ENCODE results near the gene TSPAN9. TPM values are rescaled to one million over a fixed set of nuclear protein-coding genes. Genes with fewer than 3 reads are reported as not detected.

Gene TSPAN9
- total and polyA plus RNA-seq, 2 donors from 2014 or later: 62.4 to 81.6 TPM

DNA sequence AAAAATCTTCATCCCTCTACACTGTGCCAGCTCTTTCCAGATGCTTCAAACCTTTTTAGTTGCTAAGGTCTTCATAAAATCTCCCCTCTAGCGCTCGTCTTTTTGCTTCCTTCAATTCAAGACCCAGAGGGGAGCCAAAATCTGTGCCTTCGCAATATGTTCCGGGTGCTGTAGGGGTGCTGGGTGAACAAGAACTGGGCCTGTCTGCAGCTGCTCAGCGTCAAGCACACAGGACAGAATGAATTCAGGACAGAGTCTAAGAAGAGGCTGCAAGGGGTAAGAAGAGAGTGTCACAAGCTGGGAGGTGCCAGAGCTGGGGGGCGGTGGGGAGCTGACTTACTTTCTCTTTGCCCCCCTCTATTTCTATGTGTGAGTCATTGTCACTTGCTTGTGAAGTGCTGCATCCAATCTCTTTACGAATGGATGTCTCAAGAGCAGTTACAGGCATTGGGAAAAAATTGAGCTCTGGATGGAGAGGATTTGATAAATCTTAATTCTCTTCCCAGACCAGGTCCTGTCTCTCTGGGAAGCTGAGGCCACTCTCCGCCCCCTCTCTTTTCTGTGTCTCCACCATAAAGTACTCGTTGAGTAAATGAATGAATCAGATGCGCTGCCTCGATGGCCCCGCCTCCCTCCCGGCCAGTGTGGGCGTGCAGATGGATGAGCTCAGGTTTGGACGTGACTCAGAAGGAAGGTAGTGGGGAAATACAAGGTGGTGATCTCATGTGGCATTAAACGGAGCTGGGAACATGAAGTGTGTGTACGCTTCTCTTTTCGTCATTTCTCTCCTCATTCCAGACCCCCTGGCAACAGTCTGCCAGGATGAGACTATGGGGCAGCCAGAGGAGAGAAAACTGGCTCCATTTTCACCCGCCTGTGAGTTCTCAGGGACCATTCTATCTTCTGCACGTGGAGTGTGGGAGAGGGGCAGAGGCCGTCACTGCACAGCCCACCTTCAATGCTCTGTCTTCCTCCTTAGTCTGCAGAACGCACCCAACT is 91.3 kb downstream of the TSPAN9 start:
- Histone ChIP-seq H3K4me3 (ENCODE audit: low read length in 3 of 3) (no peak overlapping the region), H3K36me3 (ENCODE audit: control insufficient read depth in 2 of 3, insufficient read depth in 3 of 3, low read length in 3 of 3) (peaks cover 0 to 8% (median 0%) of the 10 kb centered on the region in 3 donors), H3K27ac (ENCODE audit: low read depth in 2 of 2, low read length in 2 of 2) (peak overlapping the region; percentile 14 to 25), H3K4me1 (ENCODE audit: control insufficient read depth in 2 of 3, insufficient read depth in 2 of 3, low read depth in 1 of 3, low read length in 3 of 3) (peaks cover 0 to 34% (median 13%) of the 10 kb centered on the region in 3 donors), H3K9me3 (ENCODE audit: control insufficient read depth in 2 of 3, insufficient read depth in 1 of 3, low read length in 3 of 3) (no peaks in the 10 kb centered on the region), H3K9ac (ENCODE audit: low read length in 3 of 3) (no peak overlapping the region), H3K27me3 (ENCODE audit: control insufficient read depth, insufficient read depth, low read length) (no peaks in the 10 kb centered on the region)
- FAIRE-seq: no peak
- intact Hi-C loops (cut with DNase I): no loop called here
- DNase-seq: peak in 2 of 5 donors; percentile 45 to 81
- TF ChIP-seq, protein P1, sequence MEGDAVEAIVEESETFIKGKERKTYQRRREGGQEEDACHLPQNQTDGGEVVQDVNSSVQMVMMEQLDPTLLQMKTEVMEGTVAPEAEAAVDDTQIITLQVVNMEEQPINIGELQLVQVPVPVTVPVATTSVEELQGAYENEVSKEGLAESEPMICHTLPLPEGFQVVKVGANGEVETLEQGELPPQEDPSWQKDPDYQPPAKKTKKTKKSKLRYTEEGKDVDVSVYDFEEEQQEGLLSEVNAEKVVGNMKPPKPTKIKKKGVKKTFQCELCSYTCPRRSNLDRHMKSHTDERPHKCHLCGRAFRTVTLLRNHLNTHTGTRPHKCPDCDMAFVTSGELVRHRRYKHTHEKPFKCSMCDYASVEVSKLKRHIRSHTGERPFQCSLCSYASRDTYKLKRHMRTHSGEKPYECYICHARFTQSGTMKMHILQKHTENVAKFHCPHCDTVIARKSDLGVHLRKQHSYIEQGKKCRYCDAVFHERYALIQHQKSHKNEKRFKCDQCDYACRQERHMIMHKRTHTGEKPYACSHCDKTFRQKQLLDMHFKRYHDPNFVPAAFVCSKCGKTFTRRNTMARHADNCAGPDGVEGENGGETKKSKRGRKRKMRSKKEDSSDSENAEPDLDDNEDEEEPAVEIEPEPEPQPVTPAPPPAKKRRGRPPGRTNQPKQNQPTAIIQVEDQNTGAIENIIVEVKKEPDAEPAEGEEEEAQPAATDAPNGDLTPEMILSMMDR (IDR thresholded peaks at IDR 0.05; ENCODE audit: borderline replicate concordance, extremely low read depth, insufficient read depth): no peak

DNA sequence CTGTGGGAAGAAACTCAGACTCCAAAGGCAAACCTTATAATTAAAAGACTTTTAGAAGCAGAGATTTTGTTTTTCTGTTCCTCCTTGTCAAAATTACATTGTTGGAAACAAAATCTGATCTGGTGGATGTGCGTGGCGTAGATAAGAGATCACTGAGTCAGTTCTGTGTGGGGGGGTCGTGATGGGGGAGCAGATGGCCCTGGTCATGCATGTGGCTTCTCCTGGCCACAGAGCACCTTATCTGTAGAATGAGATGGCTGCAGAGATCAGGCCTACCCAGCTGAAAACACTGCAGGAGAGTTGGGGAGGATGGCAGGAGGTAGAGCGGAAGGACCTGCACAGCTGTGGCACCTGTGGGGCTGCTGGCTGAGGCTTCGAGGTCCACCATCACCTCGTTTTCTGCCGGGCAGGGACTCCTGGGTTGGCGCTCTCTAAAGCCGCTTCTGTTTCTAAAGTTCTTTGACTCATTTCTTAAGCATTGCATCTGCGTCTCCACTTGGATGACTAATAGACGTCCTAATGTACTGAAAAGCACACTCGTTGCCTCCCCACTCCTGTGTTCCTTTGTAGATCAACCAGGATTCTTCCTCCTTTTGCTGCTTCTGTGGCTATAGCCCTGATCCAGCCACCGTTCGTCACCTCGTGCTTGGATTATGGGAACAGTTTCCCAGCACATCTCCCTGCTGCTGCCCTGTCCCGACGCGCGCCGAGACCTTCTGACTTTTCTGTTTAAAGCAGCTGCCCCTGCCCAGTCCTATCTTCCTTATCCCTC is 93.4 kb downstream of the TSPAN9 start:
- no peak overlapping the region for H3K9ac ChIP-seq (ENCODE audit: low read length in 3 of 3)

DNA sequence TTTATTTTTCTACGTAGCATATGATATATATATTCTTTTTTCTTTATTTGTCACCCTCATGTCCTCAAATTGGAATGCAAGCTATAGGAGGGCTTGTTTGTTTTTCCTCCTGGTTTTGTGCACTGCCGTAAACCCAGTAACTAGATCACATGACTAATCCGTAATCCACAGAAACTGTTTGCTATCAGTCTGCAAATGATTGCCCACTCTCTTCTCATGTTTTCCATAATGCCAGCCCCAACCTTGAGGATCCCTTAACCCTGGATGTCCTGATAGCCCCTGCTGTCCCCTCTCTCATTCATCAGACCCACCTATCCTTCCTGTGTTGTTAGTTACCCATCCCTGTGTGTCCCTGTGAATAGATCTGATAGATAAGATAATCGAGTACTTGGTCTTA is 94.0 kb downstream of the TSPAN9 start:
- Histone ChIP-seq H3K4me3 (ENCODE audit: low read length in 3 of 3) (no peak overlapping the region), H3K9me3 (ENCODE audit: control insufficient read depth in 2 of 3, insufficient read depth in 1 of 3, low read length in 3 of 3) (no peaks in the 10 kb centered on the region), H3K4me1 (ENCODE audit: control insufficient read depth in 2 of 3, insufficient read depth in 2 of 3, low read depth in 1 of 3, low read length in 3 of 3) (peaks cover 0 to 20% (median 0%) of the 10 kb centered on the region in 3 donors), H3K9ac (ENCODE audit: low read length in 3 of 3) (no peak overlapping the region), H3K36me3 (ENCODE audit: control insufficient read depth in 2 of 3, insufficient read depth in 3 of 3, low read length in 3 of 3) (peaks cover 0 to 6% (median 0%) of the 10 kb centered on the region in 3 donors), H3K27ac (ENCODE audit: low read depth in 2 of 2, low read length in 2 of 2) (no peak overlapping the region), H3K27me3 (ENCODE audit: control insufficient read depth, insufficient read depth, low read length) (no peaks in the 10 kb centered on the region)
- intact Hi-C loops (cut with DNase I): no loop called here
- FAIRE-seq: no peak
- peak in 1 of 5 donors; percentile 1 for DNase-seq
- TF ChIP-seq, protein P1 (IDR thresholded peaks at IDR 0.05; ENCODE audit: borderline replicate concordance, extremely low read depth, insufficient read depth): no peak

More for the DNA sequence above, 93.4 kb downstream of the TSPAN9 start:
- TF ChIP-seq, protein P1 (IDR thresholded peaks at IDR 0.05; ENCODE audit: borderline replicate concordance, extremely low read depth, insufficient read depth): no peak
- peaks cover 0 to 23% (median 0%) of the 10 kb centered on the region in 3 donors for H3K4me1 ChIP-seq (ENCODE audit: control insufficient read depth in 2 of 3, insufficient read depth in 2 of 3, low read depth in 1 of 3, low read length in 3 of 3)
- intact Hi-C loops (cut with DNase I): no loop called here
- H3K27ac ChIP-seq (ENCODE audit: low read depth in 2 of 2, low read length in 2 of 2): no peak overlapping the region
- H3K36me3 ChIP-seq (ENCODE audit: control insufficient read depth in 2 of 3, insufficient read depth in 3 of 3, low read length in 3 of 3): peaks cover 0 to 6% (median 0%) of the 10 kb centered on the region in 3 donors
- FAIRE-seq: no peak
- H3K4me3 ChIP-seq (ENCODE audit: low read length in 3 of 3): no peak overlapping the region
- peak in 1 of 5 donors; percentile 57 for DNase-seq
- H3K9me3 ChIP-seq (ENCODE audit: control insufficient read depth in 2 of 3, insufficient read depth in 1 of 3, low read length in 3 of 3): no peaks in the 10 kb centered on the region
- no peaks in the 10 kb centered on the region for H3K27me3 ChIP-seq (ENCODE audit: control insufficient read depth, insufficient read depth, low read length)
